GM12891 (cell line): ENCODE measurements around the gene SEC22C.

ENCODE experiments used
- POLR2A ChIP-seq: IDR thresholded peaks from 2 replicates; pipeline ENCODE4 v1.6.1; 2011; ENCODE audit warnings: low read depth, low read length, control low read depth
- POLR2AphosphoS5 ChIP-seq: IDR thresholded peaks from 2 replicates; pipeline ENCODE4 v1.6.1; 2011; ENCODE audit warnings: low read depth, low read length, control low read depth
- TAF1 ChIP-seq: IDR thresholded peaks from 2 replicates; pipeline ENCODE4 v1.6.1; 2011; ENCODE audit warnings: low read depth, low read length, control low read depth

- TF ChIP-seq POLR2A (no peak), TAF1 (no peak), POLR2AphosphoS5 (no peak)
These were observed 82.8 kb downstream of the SEC22C start for GRCh38 chr3:42498791-42499477.
